GM18873 (cell line): ENCODE data around the gene CACNA1C.

Source experiments
- ATAC-seq: cut with Tn5 transposase; IDR thresholded peaks from one replicate; pipeline ENCODE4 v1.9.1; 2021; ENCODE audit warnings: mild to moderate bottlenecking, moderate library complexity, moderate number of reproducible peaks; ENCODE audit not compliant: unreplicated experiment, low FRiP score

The CACNA1C gene

DNA sequence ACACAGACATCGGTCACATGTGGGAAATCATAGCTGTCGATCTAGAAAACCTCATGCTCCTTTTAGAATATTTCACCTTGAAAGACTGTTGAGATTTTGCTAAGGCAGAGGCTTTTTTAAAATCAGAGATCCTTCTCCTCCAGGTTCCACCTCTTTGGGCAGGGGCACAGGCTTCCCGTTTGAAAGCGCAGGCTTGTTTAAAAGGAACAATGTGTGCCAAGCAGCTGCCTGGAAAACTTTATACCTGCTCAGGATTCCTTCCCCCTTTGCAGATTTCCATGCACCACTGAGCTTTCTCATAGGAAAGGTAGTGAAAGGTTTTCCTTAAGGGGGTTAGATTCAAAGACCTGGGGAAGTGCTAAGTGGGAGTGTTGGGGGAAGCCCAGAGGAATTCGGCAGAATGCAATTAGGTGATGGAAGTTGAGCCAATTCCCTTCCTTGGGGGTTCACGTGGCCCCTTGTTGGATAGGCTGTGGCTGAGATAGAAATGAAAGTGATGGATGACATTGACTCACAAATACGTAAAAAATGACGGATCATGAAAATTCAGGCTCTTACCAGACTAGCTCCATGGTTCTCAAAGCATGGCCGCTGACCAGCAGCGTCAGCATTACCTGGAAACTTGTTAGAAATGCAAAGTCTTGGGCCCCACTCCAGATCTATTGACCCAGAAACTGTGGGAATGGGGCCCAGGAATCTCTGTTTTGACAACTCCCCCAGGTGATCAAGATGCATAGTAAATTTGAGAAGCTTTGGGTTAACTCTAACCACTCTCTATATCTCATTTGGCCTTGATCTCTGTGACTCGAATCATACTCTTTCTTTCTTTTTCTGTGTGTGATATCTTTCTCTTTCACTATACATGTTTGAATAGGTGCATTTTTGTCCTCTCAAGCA, 460.6 kb downstream of the CACNA1C start:
- ATAC-seq, result no peak

DNA sequence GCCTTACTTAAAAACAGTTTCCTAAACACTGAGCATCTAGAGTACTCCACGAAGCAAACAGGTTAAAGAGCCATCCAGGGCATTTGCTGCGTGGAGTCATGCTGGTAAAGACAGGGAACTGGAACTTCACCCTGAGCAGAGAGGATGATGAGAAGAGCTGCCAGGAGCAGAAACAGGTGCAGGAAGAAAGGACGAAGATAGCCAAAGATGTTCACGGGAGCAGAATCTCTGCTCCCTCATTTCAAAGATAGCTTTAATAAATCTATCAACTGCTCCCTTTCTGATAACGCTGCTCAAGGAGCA, 461.2 kb downstream of the CACNA1C start:
- ATAC-seq, result no peak

DNA sequence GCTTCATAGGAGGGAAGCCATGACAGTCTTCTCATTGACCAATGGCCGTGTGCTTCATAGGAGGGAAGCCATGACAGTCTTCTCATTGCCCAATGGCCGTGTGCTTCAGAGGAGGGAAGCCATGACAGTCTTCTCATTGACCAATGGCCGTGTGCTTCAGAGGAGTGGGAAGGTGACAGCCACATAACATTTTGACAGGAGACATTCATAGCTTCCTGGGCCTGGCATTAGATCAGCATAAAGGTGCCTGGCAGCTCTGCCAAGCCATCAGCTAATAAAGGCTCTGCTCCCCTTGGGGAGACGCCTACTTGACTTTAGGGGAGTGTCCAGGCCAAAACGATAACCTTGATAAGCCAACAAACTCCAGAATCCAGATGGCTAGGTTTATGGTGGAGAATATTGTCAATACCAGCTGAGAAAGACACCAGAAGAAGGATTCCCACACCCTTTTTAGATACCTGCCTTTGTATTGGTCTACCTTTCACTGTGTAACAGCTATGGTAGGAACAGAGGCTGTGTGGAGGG, 468.0 kb downstream of the CACNA1C start:
- no peak for ATAC-seq

DNA sequence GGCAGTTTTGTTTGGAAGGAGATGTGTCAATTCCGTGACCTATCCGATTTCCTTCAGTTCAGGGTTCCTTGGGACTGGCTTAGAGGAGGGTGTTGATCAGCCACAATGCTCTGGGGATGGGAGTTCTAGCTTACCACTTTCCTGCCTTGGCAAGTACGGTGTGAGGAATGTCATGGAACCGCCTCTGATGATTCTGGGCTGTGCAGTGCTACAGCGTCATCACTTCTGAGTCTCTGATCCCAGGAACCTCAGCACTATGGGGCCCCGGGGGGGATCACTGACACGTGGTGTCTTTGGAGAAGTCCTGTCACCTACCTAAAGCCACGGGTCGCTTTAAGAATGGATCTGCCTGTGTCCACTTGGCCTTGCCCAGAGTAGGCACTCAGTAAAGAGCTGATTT, 470.5 kb downstream of the CACNA1C start:
- ATAC-seq, result no peak

DNA sequence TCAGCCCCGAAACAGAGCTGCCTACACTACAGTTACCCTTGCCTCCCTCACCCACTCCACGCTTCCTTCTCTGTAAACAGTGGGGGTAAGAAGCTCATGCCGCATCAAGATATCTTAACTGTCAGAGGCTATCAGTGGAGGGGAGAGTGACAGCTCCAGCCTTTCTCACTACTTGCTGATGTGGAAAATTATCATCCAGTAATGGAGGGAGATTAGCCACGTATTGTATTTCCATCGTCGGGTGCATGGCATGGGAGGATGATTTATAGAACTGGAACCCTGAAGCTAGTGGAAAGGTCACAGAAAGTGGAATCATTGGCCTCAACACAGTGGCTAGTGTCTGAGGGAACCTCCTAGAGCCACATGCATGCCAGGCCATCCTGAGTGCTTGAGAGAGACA, 471.1 kb downstream of the CACNA1C start:
- ATAC-seq, result no peak

DNA sequence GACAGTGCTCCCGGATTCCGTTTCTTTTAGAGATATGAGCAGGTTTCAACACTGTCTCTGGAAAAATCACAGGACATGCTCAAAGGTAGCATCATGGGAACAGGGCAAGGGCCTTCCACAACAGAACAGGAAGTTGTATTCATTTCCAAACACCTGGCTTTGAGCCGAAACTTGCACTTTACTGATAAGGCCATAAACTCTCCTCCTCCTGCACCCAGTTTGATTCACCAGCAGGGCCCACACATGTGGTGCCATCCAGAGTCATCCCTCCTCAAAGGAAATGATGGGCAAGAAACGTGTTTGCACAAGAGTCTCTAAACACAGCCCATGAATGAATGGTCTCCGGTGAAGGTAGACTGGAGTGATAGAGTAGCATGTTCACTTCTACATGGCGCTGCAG, 473.6 kb downstream of the CACNA1C start:
- ATAC-seq, result no peak

DNA sequence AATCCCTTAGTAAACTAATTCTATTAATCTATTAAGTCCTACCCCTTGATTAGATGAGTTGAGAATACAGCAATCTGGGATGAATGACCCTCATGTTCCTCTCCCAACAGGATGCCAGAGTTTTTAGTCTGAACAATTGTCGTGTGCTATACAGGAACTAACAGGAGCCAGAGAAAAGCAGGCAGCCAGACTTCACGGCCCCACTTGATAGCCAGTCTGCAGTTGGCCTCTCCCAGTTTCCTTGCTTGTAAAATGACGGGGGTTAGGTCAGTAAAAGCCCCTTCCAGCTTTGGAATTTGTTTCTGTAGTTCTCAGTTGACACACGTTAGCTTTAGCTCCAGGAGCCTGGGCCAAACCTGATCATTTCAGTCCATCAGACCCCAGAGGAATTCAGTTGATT, 475.2 kb downstream of the CACNA1C start:
- ATAC-seq, result no peak

DNA sequence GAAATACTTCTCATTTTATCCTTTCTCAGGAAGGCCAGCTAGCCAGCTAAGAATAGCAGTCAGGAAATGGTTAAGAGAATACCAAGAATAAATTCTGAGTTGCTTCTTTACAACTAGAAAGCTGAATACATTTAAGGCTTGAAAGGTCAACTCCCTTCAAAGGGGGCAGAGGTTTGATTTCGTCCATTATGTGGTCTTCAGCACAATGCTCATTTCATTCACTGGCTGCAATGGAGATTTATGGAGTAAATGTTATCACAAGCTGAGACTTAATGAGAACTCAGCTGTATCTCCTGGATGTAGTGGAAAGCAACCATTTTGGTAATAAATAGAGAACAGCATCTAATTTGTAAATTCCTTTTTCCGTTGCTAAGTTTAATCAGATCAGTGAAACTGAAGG, 477.0 kb downstream of the CACNA1C start:
- no peak for ATAC-seq

DNA sequence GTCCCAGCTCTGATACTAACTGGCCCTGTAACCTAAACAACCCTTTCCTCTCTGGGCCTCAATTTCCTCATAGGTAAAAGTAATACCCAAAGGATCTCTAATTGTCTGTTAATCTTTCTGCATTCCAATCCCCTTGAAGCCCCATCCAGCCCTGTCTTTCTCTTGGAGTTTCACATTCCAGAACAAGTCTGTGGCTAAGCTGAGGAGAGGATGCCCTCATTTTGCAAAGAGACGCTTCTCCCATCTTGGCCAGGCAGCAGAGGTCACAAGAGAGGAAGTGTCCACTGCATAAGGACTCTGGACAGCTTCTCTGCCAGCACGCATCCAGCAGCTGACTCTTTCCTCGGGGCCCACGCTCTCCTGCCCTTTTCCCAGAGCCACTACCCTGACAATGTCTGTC, 478.6 kb downstream of the CACNA1C start:
- ATAC-seq, result no peak

DNA sequence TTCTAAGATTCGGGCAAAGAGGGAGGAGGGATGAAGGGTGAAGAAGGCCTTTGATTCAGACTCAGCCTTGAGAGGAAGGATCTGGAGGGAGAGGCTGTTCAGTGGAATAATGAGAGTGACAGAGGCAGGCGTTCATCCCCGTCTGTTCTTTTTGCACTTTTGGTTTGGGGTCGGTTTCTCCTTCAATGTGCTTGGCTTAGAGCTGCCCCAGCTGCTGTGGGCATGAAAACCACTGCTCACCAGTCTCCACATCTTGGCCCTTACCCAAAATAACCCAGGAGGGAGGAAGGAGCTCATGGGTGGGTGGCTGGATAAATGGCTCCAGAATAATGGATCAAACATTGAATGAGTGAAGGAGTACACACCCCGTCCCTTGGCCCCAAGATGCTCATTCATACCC, 480.2 kb downstream of the CACNA1C start:
- ATAC-seq, result no peak

DNA sequence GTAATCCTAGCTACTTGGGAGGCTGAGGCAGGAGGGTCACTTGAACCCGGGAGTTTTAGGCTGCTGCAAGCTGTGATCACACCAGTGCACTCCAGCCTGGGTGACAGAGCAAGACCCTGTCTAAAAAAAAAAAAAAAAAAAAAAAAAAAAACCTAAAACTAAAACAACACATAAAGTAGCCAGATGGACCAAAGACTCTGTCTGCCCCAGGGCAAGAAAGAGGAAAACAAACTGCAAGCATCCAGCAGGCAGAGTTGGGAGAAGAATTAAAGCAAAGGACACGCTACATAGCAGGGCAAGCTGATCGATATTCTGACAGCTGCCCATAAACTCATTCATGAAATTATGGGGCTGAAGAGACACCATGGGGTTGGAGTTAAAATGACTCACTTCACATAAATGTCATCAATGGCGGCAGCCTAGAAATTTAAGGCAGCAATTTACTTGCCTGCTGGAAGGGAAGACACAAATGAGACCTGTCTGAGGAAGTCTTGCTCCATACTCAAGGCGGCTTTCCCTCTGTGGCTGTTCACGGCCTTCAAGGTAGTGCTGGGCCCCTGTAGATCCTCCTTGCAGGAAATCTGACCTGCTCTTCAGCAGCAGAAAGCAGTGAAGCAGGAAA, 482.9 kb downstream of the CACNA1C start:
- ATAC-seq, result no peak

DNA sequence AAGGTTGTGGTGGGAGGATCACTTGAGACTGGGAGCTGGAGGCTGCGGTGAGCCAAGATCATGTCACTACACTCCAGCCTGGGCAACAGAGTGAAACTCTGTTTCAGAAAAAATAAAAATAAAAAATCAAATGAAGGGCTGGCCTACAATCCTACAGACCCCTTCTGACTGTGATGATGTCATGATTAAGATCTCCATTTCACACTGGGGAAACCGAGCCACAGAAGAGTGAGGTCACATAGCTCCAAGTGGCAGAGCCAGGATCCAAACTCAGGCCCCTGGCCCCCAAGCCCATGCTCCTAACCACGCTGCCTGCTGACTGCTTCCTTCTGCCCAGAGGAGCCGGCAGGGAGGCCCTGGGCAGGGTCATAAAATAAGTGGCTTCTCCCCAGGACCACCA, 483.9 kb downstream of the CACNA1C start:
- no peak for ATAC-seq

DNA sequence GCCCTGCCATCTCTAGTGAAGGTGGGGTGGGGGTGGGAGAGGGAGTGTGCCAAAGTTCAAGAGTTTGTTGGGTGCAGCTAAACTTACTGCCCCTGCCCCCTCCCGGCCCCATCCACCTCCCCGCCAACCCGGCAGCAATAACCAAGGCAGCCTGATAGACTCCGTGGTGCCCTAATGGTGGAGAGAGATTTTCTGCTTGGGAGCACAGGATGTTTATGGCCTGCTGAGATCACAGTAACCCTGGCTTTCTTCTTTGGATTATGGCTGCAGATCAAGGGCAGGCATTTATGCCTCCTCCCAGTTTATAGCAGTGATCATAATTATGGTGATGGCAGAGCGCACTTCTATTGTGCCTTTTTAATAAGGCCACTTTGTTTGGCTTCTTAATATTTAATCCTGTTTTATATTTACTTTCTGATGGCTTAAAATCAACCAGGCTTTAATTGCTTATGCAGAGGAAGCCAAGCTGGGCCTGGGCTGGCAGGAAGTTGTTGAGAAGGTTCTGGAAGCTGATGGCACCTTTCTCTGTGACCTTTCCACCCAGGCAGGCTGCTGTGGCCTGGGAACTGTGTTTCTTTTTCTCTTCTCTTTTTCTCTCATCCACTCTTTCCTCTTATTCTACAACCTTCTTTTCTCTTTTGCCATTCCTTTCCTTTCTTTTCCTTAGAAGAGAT, 485.2 kb downstream of the CACNA1C start:
- ATAC-seq, result no peak

DNA sequence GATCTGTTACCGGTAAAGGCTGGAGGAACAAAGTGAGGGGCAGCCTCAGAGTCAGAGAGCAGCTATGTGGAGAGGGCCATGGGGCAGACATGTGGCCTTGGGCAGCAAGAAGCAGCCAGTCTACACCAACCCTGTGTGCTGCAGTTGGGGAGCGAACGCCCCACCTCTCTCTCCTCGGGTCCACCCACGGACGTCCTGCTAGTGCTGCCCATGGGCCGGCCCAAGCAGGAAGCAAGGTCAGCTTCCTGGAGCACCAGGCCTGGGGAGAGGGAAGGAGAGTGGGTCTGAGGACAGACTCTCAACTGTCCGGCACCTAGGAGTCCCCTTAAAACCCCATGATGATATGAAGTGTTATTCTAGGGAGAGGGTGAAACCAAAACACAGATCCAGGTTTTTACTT, 487.2 kb downstream of the CACNA1C start:
- ATAC-seq, result no peak

DNA sequence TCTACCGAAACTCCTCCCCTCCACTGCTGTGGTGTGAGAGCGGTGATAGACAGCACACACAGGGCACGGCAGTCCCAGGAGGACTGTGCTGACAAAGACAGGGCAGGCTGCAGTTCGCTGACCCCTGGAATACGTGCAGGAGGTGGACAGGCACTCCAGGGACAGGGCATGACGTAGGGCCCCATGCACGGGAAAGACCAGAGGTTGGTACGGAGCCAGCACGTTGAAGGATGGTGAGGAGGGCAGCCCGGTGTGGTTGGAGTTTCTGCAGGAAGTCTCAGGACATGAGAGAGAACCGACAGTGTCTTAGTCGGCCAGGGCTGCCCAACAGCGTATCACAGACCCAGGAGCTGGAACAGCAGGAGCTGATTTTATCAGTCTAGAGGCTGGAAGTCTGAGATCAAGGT, 487.8 kb downstream of the CACNA1C start:
- no peak for ATAC-seq

DNA sequence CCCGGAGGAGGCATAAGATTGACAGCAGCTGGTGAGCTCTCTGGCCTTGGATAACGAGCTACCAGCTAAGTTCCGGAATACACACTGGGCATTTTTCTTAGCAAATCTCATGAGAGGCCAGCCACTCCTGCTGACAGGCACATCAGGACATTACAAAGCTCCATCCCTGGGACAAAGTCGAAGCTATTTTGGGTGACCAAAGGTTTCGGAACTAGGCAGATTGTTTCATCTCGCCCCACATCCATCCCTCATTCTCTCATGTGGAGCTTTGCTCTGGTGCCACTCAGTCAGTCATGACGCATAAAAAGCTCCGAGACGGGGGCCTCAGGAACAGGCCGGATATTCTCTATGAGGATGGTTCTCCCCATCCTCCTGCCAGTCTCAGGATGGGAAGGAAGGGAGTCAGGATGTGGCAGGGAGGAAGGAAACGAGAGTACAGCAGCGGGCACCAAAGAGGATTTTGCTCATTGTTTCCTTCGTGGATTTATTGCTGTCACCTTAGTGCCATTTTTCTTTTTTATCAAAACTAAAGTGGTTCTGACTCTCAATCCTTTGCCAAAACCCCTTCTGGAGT, 488.9 kb downstream of the CACNA1C start:
- ATAC-seq, result no peak

DNA sequence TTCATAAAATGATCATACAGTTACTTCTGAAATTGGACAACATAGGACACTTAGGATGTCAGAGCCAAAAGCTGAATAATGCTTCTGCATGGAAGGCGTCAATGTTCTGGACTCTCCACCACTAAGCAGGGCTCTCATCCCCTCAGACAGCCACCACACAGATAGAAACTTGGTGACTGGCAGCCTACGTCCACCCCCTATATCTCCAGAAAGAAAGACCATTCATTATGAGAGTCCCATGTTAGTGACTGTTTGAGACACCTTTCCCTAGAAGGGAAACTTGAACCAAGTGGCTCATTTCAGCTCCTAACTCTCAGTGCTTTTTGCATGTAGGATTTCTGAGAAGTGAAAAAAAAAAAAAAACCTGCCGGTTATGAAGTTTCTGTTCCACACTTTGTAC, 491.0 kb downstream of the CACNA1C start:
- ATAC-seq, result no peak

DNA sequence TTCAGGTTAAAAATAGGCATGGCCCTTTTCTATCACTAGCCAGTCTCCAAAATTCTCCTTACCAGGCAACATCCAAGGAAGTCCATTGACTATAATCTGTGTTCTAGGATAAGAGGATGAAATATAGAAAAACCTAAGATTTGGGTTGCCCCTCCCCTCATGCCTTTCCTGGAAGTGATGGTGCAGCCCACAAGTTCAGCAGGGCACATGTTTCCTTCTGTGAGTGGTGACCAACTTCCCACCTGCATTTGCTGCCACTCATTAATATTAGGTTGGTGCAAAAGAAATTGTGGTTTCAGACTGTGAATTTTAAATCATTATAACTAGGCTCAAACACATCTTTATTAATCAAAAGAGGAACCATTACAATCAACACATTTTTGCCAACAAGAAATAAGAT, 491.4 kb downstream of the CACNA1C start:
- ATAC-seq, result no peak

DNA sequence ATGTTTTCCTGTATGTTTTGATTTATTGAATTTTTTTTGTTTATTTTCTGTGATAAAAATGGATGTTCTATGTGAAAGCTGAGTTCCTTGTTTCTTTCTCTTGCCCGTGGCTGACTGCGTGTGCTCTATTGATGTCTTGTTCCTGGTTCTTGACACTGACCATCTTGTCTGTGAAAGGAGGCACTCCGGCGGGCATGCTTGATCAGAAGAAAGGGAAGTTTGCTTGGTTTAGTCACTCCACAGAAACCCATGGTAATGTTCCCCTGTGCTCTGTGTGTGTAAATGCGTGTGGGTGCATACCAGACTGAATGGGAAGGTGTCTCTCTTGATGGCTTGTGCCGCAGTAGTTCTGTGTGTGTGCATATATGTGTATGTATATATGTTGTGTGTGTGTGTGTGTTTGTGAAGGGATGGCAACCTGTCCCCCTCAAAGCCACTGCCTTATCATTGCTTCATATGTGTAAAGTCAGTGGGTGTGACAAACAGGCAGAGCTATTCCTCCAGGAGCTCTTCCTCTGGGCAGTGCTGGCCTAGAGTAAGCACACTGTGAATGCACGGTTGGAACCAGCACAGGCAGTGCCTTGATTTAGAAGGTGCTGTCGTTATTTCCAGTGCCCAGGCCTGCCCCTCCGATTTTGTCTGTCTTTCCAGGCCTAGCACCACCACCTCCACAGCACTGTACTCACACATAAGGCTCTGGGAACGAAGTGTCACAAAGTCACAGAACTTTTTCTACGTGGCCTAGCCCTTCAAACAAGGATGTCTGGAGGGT, 494.7 kb downstream of the CACNA1C start:
- ATAC-seq, result no peak

DNA sequence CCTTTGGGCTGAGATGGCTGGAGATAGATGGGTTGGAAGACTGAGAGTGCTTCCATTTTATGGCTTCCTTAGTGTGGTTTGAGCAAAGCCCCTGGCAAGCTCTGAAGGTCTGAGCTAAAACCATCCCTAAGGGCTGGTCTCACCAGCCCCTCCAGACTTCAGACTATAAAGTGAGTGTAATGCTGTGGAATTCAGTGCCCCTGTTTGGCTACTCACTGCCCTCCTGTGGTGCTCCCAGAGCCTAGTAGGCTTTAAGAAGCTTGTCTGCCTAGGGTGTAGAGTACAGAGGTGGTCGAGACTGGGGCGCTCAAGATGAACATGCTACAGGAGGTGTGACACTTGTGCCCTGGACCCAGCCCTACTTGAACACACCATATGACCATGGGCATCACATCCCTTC, 495.3 kb downstream of the CACNA1C start:
- ATAC-seq, result no peak
